Muscle of back (tissue), 11 donors: ENCODE data around the gene PEAR1. TPM values are rescaled to one million over a fixed set of nuclear protein-coding genes. Genes with fewer than 3 reads are reported as not detected.
A peak's percentile ranks its signal among the peaks of the same experiment; 100 is the strongest.

Experiments used
- DNase-seq, 3 donors: peaks; one replicate each; pipeline versions ENCODE4 v3.0.0 to v3.0.0-alpha.2; 2013
- polyA plus RNA-seq, 10 donors: library from polyadenylated mRNA; unstranded; fragments of 120-200 nt; gene quantifications; one replicate each; pipeline ENCODE4 v1.2.1, GENCODE V29; 2013; ENCODE audit not compliant: insufficient read length in 10 of 10

Gene PEAR1
- polyA plus RNA-seq, 10 donors, result 18.1 to 30.3 (median 22.0) TPM

GRCh38 chr1:156959414-156959813 lies 65.9 kb downstream of the PEAR1 start:
- no peak for DNase-seq

- no peak for DNase-seq
Measured at GRCh38 chr1:156959925-156960324, 66.4 kb downstream of the PEAR1 start.

- no peak for DNase-seq
Measured at GRCh38 chr1:156961709-156962108, 68.2 kb downstream of the PEAR1 start.

- DNase-seq, result peak in 1 of 3 donors; percentile 9
Measured at GRCh38 chr1:156963621-156964020, 70.1 kb downstream of the PEAR1 start.

- DNase-seq, result no peak
Measured at GRCh38 chr1:156964441-156964840, 70.9 kb downstream of the PEAR1 start.

Other genes starting within 250 kb of the PEAR1 start
- gene NES, start 216.3 kb upstream of the PEAR1 start, polyA plus RNA-seq, result 1,000 to 10,000 TPM in 1 of 10 donors, 100 to 1,000 TPM in 9; 584 to 1,081 (median 826) TPM
- 100 to 1,000 TPM; 191 to 363 (median 287) TPM for gene CRABP2, start 188.1 kb upstream of the PEAR1 start, polyA plus RNA-seq
- gene METTL25B, start 165.2 kb upstream of the PEAR1 start, polyA plus RNA-seq, result 10 to 100 TPM; 13.7 to 27.2 (median 18.3) TPM
- gene ISG20L2, start 165.0 kb upstream of the PEAR1 start, polyA plus RNA-seq, result 10 to 100 TPM; 20.9 to 28.4 (median 25.2) TPM
- 10 to 100 TPM; 58.4 to 72.1 (median 65.6) TPM for gene MRPL24, start 152.6 kb upstream of the PEAR1 start, polyA plus RNA-seq
- 100 to 1,000 TPM; 117 to 171 (median 142) TPM for gene HDGF, start 142.0 kb upstream of the PEAR1 start, polyA plus RNA-seq
- 10 to 100 TPM; 49.9 to 78.1 (median 64.9) TPM for gene PRCC, start 126.2 kb upstream of the PEAR1 start, polyA plus RNA-seq
- 1 to 10 TPM in 1 of 10 donors, under 1 TPM in 9; 0.24 to 1.8 (median 0.67) TPM for gene SH2D2A, start 76.9 kb upstream of the PEAR1 start, polyA plus RNA-seq
- under 1 TPM; 0.20 to 0.54 (median 0.33) TPM for gene INSRR, start 34.6 kb upstream of the PEAR1 start, polyA plus RNA-seq
- gene NTRK1, start 32.9 kb upstream of the PEAR1 start, polyA plus RNA-seq, result 1 to 10 TPM in 2 of 10 donors, under 1 TPM in 8; 0.17 to 1.1 (median 0.60) TPM
- gene LRRC71, start 26.9 kb downstream of the PEAR1 start, polyA plus RNA-seq, result 1 to 10 TPM in 3 of 10 donors, under 1 TPM in 7; 0.22 to 1.2 (median 0.81) TPM
- gene ARHGEF11, start 152.0 kb downstream of the PEAR1 start, polyA plus RNA-seq, result 10 to 100 TPM; 16.3 to 24.9 (median 20.7) TPM
- gene ETV3L, start 206.1 kb downstream of the PEAR1 start, polyA plus RNA-seq, result under 1 TPM in 2 of 10 donors, not detected in 8; 0.08 to 0.11 TPM
- gene ETV3, start 244.7 kb downstream of the PEAR1 start, polyA plus RNA-seq, result 10 to 100 TPM; 13.1 to 20.7 (median 15.8) TPM